H9 (cell line): ENCODE measurements around the gene PCDHB4. TPM values are rescaled to one million over a fixed set of nuclear protein-coding genes. Genes with fewer than 3 reads are reported as not detected.

ENCODE experiments used
- DNase-seq: peaks from one replicate; pipeline ENCODE4 v3.0.0-alpha.2; 2017
- H2AFZ ChIP-seq: one replicate; pipeline ENCODE4 v1.6.1; 2013; ENCODE audit warnings: mild to moderate bottlenecking, low read length, control low read depth, moderate library complexity
- H2AK5ac ChIP-seq: 2 replicates; pipeline ENCODE4 v1.6.1; 2013; ENCODE audit warnings: low read length, control low read depth, mixed read lengths; ENCODE audit not compliant: insufficient read length
- H2BK120ac ChIP-seq: one replicate; pipeline ENCODE4 v1.6.1; 2013; ENCODE audit warnings: low read depth, mild to moderate bottlenecking, low read length, control low read depth, inconsistent platforms; ENCODE audit not compliant: poor library complexity, severe bottlenecking
- H2BK12ac ChIP-seq: 2 replicates; pipeline ENCODE4 v1.6.1; 2013; ENCODE audit warnings: low read length, control low read depth, mixed read lengths, low read depth; ENCODE audit not compliant: insufficient read length
- H2BK15ac ChIP-seq: 2 replicates; pipeline ENCODE4 v1.6.1; 2013; ENCODE audit warnings: low read depth, low read length, control low read depth
- H2BK20ac ChIP-seq: one replicate; pipeline ENCODE4 v1.6.1; 2013; ENCODE audit warnings: low read depth, mild to moderate bottlenecking, low read length, control low read depth, inconsistent platforms; ENCODE audit not compliant: poor library complexity, severe bottlenecking
- H2BK5ac ChIP-seq: 2 replicates; pipeline ENCODE4 v1.6.1; 2013; ENCODE audit warnings: low read length, control low read depth, mixed read lengths; ENCODE audit not compliant: insufficient read length
- H3K14ac ChIP-seq: 2 replicates; pipeline ENCODE4 v1.6.1; 2013; ENCODE audit warnings: low read length, control low read depth; ENCODE audit not compliant: insufficient read depth
- H3K18ac ChIP-seq: 2 replicates; pipeline ENCODE4 v1.6.1; 2013; ENCODE audit warnings: low read depth, mild to moderate bottlenecking, mixed read lengths, low read length, control low read depth; ENCODE audit not compliant: insufficient read length
- H3K23ac ChIP-seq: 2 replicates; pipeline ENCODE4 v1.6.1; 2013; ENCODE audit warnings: low read length, control low read depth, mixed read lengths, low read depth; ENCODE audit not compliant: insufficient read length
- H3K23me2 ChIP-seq: 2 replicates; pipeline ENCODE4 v1.6.1; 2013; ENCODE audit warnings: low read depth, mild to moderate bottlenecking, mixed read lengths, low read length, control low read depth; ENCODE audit not compliant: insufficient read length, poor library complexity, severe bottlenecking
- H3K27ac ChIP-seq: 2 replicates; pipeline ENCODE4 v1.5.1; 2013; ENCODE audit warnings: low read length, control low read depth, mixed read lengths, low read depth; ENCODE audit not compliant: insufficient read length
- H3K27me3 ChIP-seq: 2 replicates; pipeline ENCODE4 v1.6.1; 2013; ENCODE audit warnings: low read length, control low read depth, inconsistent platforms; ENCODE audit not compliant: insufficient read depth
- H3K4ac ChIP-seq: 2 replicates; pipeline ENCODE4 v1.6.1; 2013; ENCODE audit warnings: low read depth, mild to moderate bottlenecking, control low read depth, inconsistent platforms, low read length, moderate library complexity
- H3K4me1 ChIP-seq: 2 replicates; pipeline ENCODE4 v1.6.1; 2013; ENCODE audit warnings: low read length, control low read depth, inconsistent platforms; ENCODE audit not compliant: insufficient read depth
- H3K4me2 ChIP-seq: 2 replicates; pipeline ENCODE4 v1.6.1; 2013; ENCODE audit warnings: low read length, control low read depth, mixed read lengths; ENCODE audit not compliant: insufficient read length, insufficient read depth
- H3K56ac ChIP-seq: 2 replicates; pipeline ENCODE4 v1.6.1; 2013; ENCODE audit warnings: low read depth, mild to moderate bottlenecking, mixed read lengths, low read length, control low read depth; ENCODE audit not compliant: insufficient read length
- H3K79me1 ChIP-seq: 2 replicates; pipeline ENCODE4 v1.6.1; 2013; ENCODE audit warnings: low read depth, mild to moderate bottlenecking, moderate library complexity, low read length, control low read depth, inconsistent platforms; ENCODE audit not compliant: insufficient read depth, poor library complexity, severe bottlenecking
- H3K79me2 ChIP-seq: 2 replicates; pipeline ENCODE4 v1.6.1; 2013; ENCODE audit warnings: low read length, control low read depth, inconsistent platforms; ENCODE audit not compliant: insufficient read depth
- H3K9ac ChIP-seq: 2 replicates; pipeline ENCODE4 v1.6.1; 2013; ENCODE audit warnings: low read length, control low read depth, mixed read lengths; ENCODE audit not compliant: insufficient read length; ENCODE audit errors: extremely low read depth
- H3K9me3 ChIP-seq: one replicate; pipeline ENCODE4 v1.6.1; 2013; ENCODE audit warnings: low read depth, low read length, inconsistent platforms; ENCODE audit not compliant: control insufficient read depth
- H3T11ph ChIP-seq: one replicate; pipeline ENCODE4 v1.6.1; 2013; ENCODE audit warnings: mild to moderate bottlenecking, low read length, control low read depth, inconsistent platforms
- H4K20me1 ChIP-seq: one replicate; pipeline ENCODE4 v1.6.1; 2013; ENCODE audit not compliant: control insufficient read depth, insufficient read length, insufficient read depth
- H4K5ac ChIP-seq: 2 replicates; pipeline ENCODE4 v1.6.1; 2013; ENCODE audit warnings: low read depth, mild to moderate bottlenecking, mixed read lengths, low read length, control low read depth; ENCODE audit not compliant: insufficient read length
- H4K8ac ChIP-seq: replicated peaks from 2 replicates; pipeline ENCODE4 v1.6.1; 2013; ENCODE audit warnings: low read length, control low read depth, mixed read lengths, low read depth; ENCODE audit not compliant: insufficient read length
- H4K91ac ChIP-seq: 2 replicates; pipeline ENCODE4 v1.6.1; 2013; ENCODE audit warnings: low read depth, mild to moderate bottlenecking, moderate library complexity, mixed read lengths, low read length, control low read depth; ENCODE audit not compliant: insufficient read length
- H3K27ac Mint-ChIP-seq, 3 experiments: 2 replicates in 2 of 3; 3 replicates in 1 of 3; pipeline ENCODE4 v1.8.0; 2020 to 2021; ENCODE audit warnings: mixed read lengths in 3 of 3, mild to moderate bottlenecking in 1 of 3, moderate library complexity in 1 of 3
- H3K27me3 Mint-ChIP-seq: 2 replicates; pipeline ENCODE4 v1.8.0; 2021; ENCODE audit warnings: low read depth, mild to moderate bottlenecking, moderate library complexity, mixed read lengths
- H3K36me3 Mint-ChIP-seq, 3 experiments: 2 replicates in 2 of 3; 3 replicates in 1 of 3; pipeline ENCODE4 v1.8.0; 2020 to 2021; ENCODE audit warnings: low read depth in 3 of 3, mixed read lengths in 3 of 3; ENCODE audit not compliant: insufficient read depth in 1 of 3
- H3K4me1 Mint-ChIP-seq, 2 experiments: 2 replicates each; pipeline ENCODE4 v1.8.0; 2020; ENCODE audit warnings: mixed read lengths in 2 of 2
- H3K4me3 Mint-ChIP-seq, 2 experiments: 2 replicates in 1 of 2; 3 replicates in 1 of 2; pipeline ENCODE4 v1.8.0; 2020 to 2021; ENCODE audit warnings: mild to moderate bottlenecking in 2 of 2, mixed read lengths in 2 of 2, moderate library complexity in 1 of 2
- H3K9me3 Mint-ChIP-seq, 2 experiments: 2 replicates in 1 of 2; 3 replicates in 1 of 2; pipeline ENCODE4 v1.8.0; 2020; ENCODE audit warnings: mild to moderate bottlenecking in 2 of 2, mixed read lengths in 2 of 2, moderate library complexity in 1 of 2
- CTCF ChIP-seq: fragments of 200-600 bp; sonication (generic); conservative IDR thresholded peaks from 3 replicates; pipeline ENCODE4 v1.8.0; 2021; ENCODE audit warnings: antibody characterized with exemption, mild to moderate bottlenecking
- WGBS: extraction: QIAGEN DNeasy Blood & Tissue Kit; methylation state at CpG from one replicate; pipeline ENCODE4 v1.1.7; 2013; ENCODE audit warnings: missing lambda C conversion rate, low lambda C conversion rate, mixed read lengths; ENCODE audit not compliant: insufficient read length; ENCODE audit errors: extremely low coverage; 5-methylcytosine and 5-hydroxymethylcytosine counted together
- total RNA-seq: library from RNA; stranded (reverse); gene quantifications from 2 replicates; pipeline ENCODE4 v1.2.1, GENCODE V29; 2021

PCDHB4 gene
- total RNA-seq, 1 experiment from 2014 or later = 1.6 TPM

DNA sequence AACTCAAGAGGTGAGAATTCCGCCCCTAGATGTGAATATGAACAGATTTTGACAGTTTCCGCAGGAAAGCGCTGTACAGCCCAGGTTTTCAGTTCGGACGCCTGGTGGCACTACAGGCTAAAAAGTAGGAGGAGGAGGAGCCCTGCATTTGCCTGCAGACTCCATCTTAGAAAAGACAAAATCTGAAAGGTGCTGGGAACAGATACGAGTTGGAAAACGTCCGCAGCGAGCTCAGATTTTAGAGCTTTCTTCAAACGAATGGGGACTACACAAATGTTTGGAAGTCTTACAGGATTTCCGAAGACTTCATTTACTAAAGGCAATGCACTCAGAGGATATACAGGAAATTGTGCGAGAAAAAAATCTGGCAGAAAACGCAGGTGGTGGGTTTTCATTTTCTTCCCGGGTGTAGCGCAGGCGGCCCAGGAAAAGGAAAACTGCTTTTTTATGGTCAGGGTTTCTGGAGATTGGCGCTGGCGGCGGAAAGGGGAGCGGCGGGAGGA, 37.1 kb upstream of the PCDHB4 start:
- H2AK5ac ChIP-seq = no peak overlapping the region
- H3K14ac ChIP-seq = peak overlapping the region; percentile 89; the same call in 1 of the 2 replicates
- H3K9me3 Mint-ChIP-seq = peaks cover 0 to 4% of the 10 kb centered on the region in 2 experiments; a peak in 1 of 5 replicates
- WGBS = no CpG with 5 or more reads among the region's 21 CpGs
- peak; percentile 73 for DNase-seq
- H3K4ac ChIP-seq = no peak overlapping the region; the same call in 1 of the 2 replicates
- H3K36me3 Mint-ChIP-seq = peaks cover 0 to 6% (median 4%) of the 10 kb centered on the region in 3 experiments; a peak in 3 of 7 replicates
- H2BK20ac ChIP-seq = peak overlapping the region; percentile 100
- no peak overlapping the region for H3K27ac ChIP-seq
- peaks cover 4 to 6% of the 10 kb centered on the region in 2 experiments; a peak in 3 of 4 replicates for H3K4me1 Mint-ChIP-seq
- H4K20me1 ChIP-seq = no peaks in the 10 kb centered on the region
- H4K8ac ChIP-seq = no peak overlapping the region
- H2BK12ac ChIP-seq = no peak overlapping the region
- peak overlapping the region; percentile 20 to 79; a peak in 3 of 5 replicates for H3K4me3 Mint-ChIP-seq
- H4K5ac ChIP-seq = no peak overlapping the region
- H3T11ph ChIP-seq = peak overlapping the region; percentile 98
- H4K91ac ChIP-seq = no peak overlapping the region
- H3K79me2 ChIP-seq = no peaks in the 10 kb centered on the region
- peak overlapping the region; percentile 72 for H3K4me2 ChIP-seq
- no peaks in the 10 kb centered on the region for H3K9me3 ChIP-seq
- peaks cover 4% of the 10 kb centered on the region for H3K23me2 ChIP-seq
- no peak overlapping the region for H2BK15ac ChIP-seq
- peak; percentile 79 for TF ChIP-seq CTCF
- peak overlapping the region; percentile 93 for H3K9ac ChIP-seq
- peak overlapping the region; percentile 99 for H2AFZ ChIP-seq
- H2BK5ac ChIP-seq = no peak overlapping the region
- H2BK120ac ChIP-seq = peak overlapping the region; percentile 67
- H3K56ac ChIP-seq = no peak overlapping the region
- peak overlapping the region; percentile 82 for H3K18ac ChIP-seq
- peaks cover 2% of the 10 kb centered on the region; the same call in 1 of the 2 replicates for H3K27me3 Mint-ChIP-seq
- no peaks in the 10 kb centered on the region for H3K27me3 ChIP-seq
- no peaks in the 10 kb centered on the region; the same call in 1 of the 2 replicates for H3K4me1 ChIP-seq
- H3K27ac Mint-ChIP-seq = peak overlapping the region; percentile 46 to 99 (median 91); a peak in 4 of 7 replicates
- no peak overlapping the region for H3K23ac ChIP-seq
- no peaks in the 10 kb centered on the region for H3K79me1 ChIP-seq
